ENCODE measurements around the gene GIPC2.

DNA sequence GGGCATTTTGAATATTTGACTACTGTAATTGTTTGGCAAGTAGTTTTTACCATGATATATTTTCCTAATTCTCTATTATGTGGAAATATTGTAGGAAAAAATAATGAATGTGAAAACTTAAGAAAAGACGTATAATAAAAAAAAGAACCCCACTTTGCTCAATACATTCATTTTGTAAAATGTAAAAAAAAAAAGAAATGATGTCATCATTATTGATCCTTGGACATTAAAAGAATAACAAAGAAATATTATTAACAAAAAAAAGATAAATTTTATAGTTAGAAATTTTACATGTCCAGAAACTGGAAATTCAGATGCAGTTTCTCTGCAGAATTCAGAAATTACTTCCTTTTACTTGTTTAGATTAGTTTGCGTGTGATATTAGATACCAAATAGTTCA, 5.2 kb downstream of the GIPC2 start:
- TF ChIP-seq POLR2AphosphoS5 (IDR thresholded peaks at IDR 0.05) (no peak), POLR2A (IDR thresholded peaks at IDR 0.05) (no peak)
- TF ChIP-seq, protein P1, sequence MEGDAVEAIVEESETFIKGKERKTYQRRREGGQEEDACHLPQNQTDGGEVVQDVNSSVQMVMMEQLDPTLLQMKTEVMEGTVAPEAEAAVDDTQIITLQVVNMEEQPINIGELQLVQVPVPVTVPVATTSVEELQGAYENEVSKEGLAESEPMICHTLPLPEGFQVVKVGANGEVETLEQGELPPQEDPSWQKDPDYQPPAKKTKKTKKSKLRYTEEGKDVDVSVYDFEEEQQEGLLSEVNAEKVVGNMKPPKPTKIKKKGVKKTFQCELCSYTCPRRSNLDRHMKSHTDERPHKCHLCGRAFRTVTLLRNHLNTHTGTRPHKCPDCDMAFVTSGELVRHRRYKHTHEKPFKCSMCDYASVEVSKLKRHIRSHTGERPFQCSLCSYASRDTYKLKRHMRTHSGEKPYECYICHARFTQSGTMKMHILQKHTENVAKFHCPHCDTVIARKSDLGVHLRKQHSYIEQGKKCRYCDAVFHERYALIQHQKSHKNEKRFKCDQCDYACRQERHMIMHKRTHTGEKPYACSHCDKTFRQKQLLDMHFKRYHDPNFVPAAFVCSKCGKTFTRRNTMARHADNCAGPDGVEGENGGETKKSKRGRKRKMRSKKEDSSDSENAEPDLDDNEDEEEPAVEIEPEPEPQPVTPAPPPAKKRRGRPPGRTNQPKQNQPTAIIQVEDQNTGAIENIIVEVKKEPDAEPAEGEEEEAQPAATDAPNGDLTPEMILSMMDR (IDR thresholded peaks at IDR 0.05) = no peak

Data from sigmoid colon (tissue), 4 donors.